Nephron (organoid): Measurements from ENCODE around the gene TOX3.

Source experiments
- H3K27ac Mint-ChIP-seq, 3 experiments: 2 replicates each; pipeline ENCODE4 v1.8.0; 2020; ENCODE audit warnings: mixed read lengths in 3 of 3, mild to moderate bottlenecking in 2 of 3, moderate library complexity in 1 of 3
- H3K27me3 Mint-ChIP-seq: 2 replicates; pipeline ENCODE4 v1.8.0; 2021; ENCODE audit warnings: low read depth, mild to moderate bottlenecking, moderate library complexity, mixed read lengths
- H3K36me3 Mint-ChIP-seq: 2 replicates; pipeline ENCODE4 v1.8.0; 2020; ENCODE audit warnings: low read depth, mixed read lengths
- H3K4me1 Mint-ChIP-seq: 2 replicates; pipeline ENCODE4 v1.8.0; 2020; ENCODE audit warnings: mixed read lengths
- H3K4me3 Mint-ChIP-seq, 3 experiments: 2 replicates each; pipeline ENCODE4 v1.8.0; 2020; ENCODE audit warnings: mild to moderate bottlenecking in 3 of 3, mixed read lengths in 3 of 3, moderate library complexity in 2 of 3
- H3K9me3 Mint-ChIP-seq: 2 replicates; pipeline ENCODE4 v1.8.0; 2020; ENCODE audit warnings: mixed read lengths
- CTCF ChIP-seq, 3 experiments: fragments of 200-600 bp; sonication (generic); IDR thresholded peaks; one replicate each; pipeline ENCODE4 v1.5.0; 2021; ENCODE audit warnings: antibody characterized with exemption in 3 of 3; ENCODE audit not compliant: unreplicated experiment in 3 of 3

The TOX3 gene

DNA sequence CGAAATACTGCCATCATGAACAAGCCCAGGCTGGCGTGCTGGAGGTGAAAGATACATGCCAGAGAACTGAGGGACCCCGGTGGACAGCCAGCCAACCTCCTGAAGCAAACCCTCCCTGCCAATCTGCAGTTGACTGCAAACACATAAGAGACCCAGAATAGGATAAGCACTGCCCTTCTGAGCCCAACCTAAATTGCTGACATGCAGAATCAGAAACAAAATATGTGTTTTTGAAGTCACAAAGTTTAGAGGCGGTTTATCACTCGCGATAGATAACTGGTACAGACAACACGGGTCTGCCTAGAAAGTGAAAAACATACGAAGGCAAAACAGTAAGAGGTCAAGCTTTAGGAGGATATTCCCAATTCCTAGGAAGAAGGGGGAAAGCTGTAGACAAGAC is 14.6 kb downstream of the TOX3 start:
- no peak for TF ChIP-seq CTCF (IDR thresholded peaks at IDR 0.05; ENCODE audit: unreplicated experiment in 3 of 3)
- Mint-ChIP-seq H3K36me3 (no peaks in the 10 kb centered on the region), H3K27ac (no peak overlapping the region), H3K9me3 (no peaks in the 10 kb centered on the region), H3K27me3 (no peaks in the 10 kb centered on the region), H3K4me3 (no peak overlapping the region), H3K4me1 (no peaks in the 10 kb centered on the region)

GRCh38 chr16:52529226-52529625 is 17.7 kb downstream of the TOX3 start:
- Mint-ChIP-seq H3K27me3 (no peaks in the 10 kb centered on the region), H3K4me1 (no peaks in the 10 kb centered on the region), H3K36me3 (no peaks in the 10 kb centered on the region), H3K9me3 (no peaks in the 10 kb centered on the region), H3K27ac (no peak overlapping the region), H3K4me3 (no peak overlapping the region)
- TF ChIP-seq CTCF (IDR thresholded peaks at IDR 0.05; ENCODE audit: unreplicated experiment in 3 of 3), result no peak

DNA sequence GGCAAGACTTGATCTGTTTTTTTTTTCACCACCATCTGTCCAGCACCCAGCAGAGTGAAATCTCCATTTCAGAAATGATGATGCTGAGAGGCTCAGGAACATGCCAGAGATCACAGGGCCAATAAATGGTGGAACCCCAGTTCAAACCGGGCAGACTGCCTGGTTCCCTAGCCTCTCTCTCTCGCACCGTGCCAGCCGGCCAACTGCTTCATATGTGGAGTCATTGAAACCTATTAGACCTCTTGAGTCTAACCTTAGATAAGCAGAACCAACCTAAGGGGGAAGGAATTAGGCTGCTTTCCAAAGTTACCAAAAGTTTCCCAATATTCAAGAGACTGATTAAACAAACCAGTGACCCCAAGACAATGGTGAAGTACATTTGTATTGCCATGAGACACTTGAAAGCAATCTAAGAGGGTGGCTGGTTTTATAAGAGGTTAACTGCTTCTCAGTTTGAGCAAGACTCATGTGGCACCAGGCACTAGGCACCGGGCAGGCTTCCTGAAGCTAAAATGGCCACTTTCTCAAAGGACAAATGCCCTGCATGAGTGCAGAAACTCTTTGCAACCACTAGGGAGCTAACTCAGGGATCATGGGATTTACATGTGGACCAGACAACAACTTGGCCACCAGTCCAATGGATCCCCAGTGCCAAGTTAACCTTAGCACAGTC is 18.4 kb downstream of the TOX3 start:
- no peak overlapping the region for H3K4me3 Mint-ChIP-seq
- no peaks in the 10 kb centered on the region for H3K4me1 Mint-ChIP-seq
- H3K9me3 Mint-ChIP-seq, result no peaks in the 10 kb centered on the region
- no peaks in the 10 kb centered on the region for H3K36me3 Mint-ChIP-seq
- H3K27me3 Mint-ChIP-seq, result no peaks in the 10 kb centered on the region
- no peak for TF ChIP-seq CTCF (IDR thresholded peaks at IDR 0.05; ENCODE audit: unreplicated experiment in 3 of 3)
- H3K27ac Mint-ChIP-seq, result no peak overlapping the region

DNA sequence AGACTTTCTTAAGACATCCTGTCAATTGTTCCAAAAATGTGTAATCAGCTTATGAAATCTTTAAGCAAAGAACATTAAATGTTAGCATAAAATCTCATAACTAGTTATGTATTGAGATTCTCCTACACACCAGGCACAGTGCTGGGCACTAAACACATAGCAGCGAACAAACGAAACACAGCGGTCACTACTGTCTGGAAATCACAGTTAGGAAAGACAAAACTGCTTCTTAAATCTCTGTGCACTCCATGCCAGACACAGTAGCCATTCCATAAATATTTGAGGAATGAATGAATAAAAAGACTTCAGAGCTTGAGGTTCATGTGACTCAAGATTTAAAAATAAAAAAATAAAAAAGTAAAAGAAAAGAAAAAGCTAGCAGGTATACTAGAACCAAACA is 20.1 kb downstream of the TOX3 start:
- TF ChIP-seq CTCF (IDR thresholded peaks at IDR 0.05; ENCODE audit: unreplicated experiment in 3 of 3), result no peak
- Mint-ChIP-seq H3K27ac (no peak overlapping the region), H3K36me3 (peaks cover 5% of the 10 kb centered on the region), H3K4me3 (no peak overlapping the region), H3K4me1 (no peaks in the 10 kb centered on the region), H3K9me3 (no peaks in the 10 kb centered on the region), H3K27me3 (no peaks in the 10 kb centered on the region)

- no peaks in the 10 kb centered on the region for H3K9me3 Mint-ChIP-seq
- no peaks in the 10 kb centered on the region for H3K4me1 Mint-ChIP-seq
- no peak overlapping the region for H3K4me3 Mint-ChIP-seq
- TF ChIP-seq CTCF (IDR thresholded peaks at IDR 0.05; ENCODE audit: unreplicated experiment in 3 of 3), result no peak
- no peaks in the 10 kb centered on the region for H3K27me3 Mint-ChIP-seq
- H3K27ac Mint-ChIP-seq, result no peak overlapping the region
- H3K36me3 Mint-ChIP-seq, result peaks cover 5% of the 10 kb centered on the region
These were observed 20.7 kb downstream of the TOX3 start for GRCh38 chr16:52526116-52526828.

GRCh38 chr16:52521570-52521969 is 25.4 kb downstream of the TOX3 start:
- H3K9me3 Mint-ChIP-seq, result no peaks in the 10 kb centered on the region
- H3K4me3 Mint-ChIP-seq, result no peak overlapping the region
- H3K27me3 Mint-ChIP-seq, result no peaks in the 10 kb centered on the region
- no peaks in the 10 kb centered on the region for H3K4me1 Mint-ChIP-seq
- no peak for TF ChIP-seq CTCF (IDR thresholded peaks at IDR 0.05; ENCODE audit: unreplicated experiment in 3 of 3)
- no peak overlapping the region for H3K27ac Mint-ChIP-seq
- peaks cover 5% of the 10 kb centered on the region for H3K36me3 Mint-ChIP-seq
